SU-DHL-6 (cell line): ENCODE measurements around the gene BCL2L14.

Source experiments
- CTCF ChIP-seq: fragments of 200-600 bp; sonication (generic); IDR thresholded peaks from one replicate; pipeline ENCODE4 v1.5.1; 2017; ENCODE audit warnings: antibody characterized with exemption, mild to moderate bottlenecking, low read length, moderate library complexity; ENCODE audit not compliant: insufficient read depth, poor library complexity, severe bottlenecking
- EZH2phosphoT487 ChIP-seq: fragments of 200-600 bp; sonication (generic), shearing (Covaris generic); conservative IDR thresholded peaks from 2 replicates; pipeline ENCODE4 v1.6.1; 2018; ENCODE audit warnings: mild to moderate bottlenecking, antibody characterized with exemption, low read length, moderate library complexity, mixed read lengths

- TF ChIP-seq CTCF (no peak), EZH2phosphoT487 (no peak)
Measured at GRCh38 chr12:12051668-12052067, 19.1 kb upstream of the BCL2L14 start.
